ENCODE results near the gene RDH13. TPM values are rescaled to one million over a fixed set of nuclear protein-coding genes. Genes with fewer than 3 reads are reported as not detected.

Gene RDH13
- total RNA-seq, 1 experiment from 2014 or later = 31.1 TPM

DNA sequence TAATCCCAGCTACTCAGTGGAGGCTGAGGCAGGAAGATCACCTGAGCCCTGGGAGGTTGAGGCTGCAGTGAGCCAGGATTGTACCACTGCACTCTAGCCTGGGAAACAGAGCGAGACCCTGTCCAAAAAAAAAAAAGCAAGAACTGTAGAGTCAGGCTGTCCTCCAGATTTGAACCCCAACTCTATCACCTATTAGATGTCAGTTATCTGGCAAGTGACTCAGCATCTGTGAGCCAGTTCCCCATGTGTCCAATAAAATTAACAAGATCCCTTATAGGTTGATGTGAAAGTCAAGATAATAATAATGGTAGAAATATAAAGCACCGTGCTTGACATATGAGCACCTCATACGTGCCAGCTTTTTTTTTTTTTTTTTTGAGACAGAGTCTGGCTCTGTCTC is 46.9 kb downstream of the RDH13 start:
- no peaks in the 10 kb centered on the region for H4K20me1 ChIP-seq (ENCODE audit: insufficient read depth)
- RAD21 ChIA-PET (ENCODE audit: low non-redundant PET in 1 of 2, low total read pairs in 2 of 2, uncharacterized antibody in 2 of 2, unreplicated experiment in 2 of 2) = no interaction called here
- no peak for TF ChIP-seq TCF7L2 (IDR thresholded peaks at IDR 0.05; ENCODE audit: borderline replicate concordance, extremely low read depth, insufficient read depth, insufficient read length)
- TF ChIP-seq, protein P1, sequence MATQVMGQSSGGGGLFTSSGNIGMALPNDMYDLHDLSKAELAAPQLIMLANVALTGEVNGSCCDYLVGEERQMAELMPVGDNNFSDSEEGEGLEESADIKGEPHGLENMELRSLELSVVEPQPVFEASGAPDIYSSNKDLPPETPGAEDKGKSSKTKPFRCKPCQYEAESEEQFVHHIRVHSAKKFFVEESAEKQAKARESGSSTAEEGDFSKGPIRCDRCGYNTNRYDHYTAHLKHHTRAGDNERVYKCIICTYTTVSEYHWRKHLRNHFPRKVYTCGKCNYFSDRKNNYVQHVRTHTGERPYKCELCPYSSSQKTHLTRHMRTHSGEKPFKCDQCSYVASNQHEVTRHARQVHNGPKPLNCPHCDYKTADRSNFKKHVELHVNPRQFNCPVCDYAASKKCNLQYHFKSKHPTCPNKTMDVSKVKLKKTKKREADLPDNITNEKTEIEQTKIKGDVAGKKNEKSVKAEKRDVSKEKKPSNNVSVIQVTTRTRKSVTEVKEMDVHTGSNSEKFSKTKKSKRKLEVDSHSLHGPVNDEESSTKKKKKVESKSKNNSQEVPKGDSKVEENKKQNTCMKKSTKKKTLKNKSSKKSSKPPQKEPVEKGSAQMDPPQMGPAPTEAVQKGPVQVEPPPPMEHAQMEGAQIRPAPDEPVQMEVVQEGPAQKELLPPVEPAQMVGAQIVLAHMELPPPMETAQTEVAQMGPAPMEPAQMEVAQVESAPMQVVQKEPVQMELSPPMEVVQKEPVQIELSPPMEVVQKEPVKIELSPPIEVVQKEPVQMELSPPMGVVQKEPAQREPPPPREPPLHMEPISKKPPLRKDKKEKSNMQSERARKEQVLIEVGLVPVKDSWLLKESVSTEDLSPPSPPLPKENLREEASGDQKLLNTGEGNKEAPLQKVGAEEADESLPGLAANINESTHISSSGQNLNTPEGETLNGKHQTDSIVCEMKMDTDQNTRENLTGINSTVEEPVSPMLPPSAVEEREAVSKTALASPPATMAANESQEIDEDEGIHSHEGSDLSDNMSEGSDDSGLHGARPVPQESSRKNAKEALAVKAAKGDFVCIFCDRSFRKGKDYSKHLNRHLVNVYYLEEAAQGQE (IDR thresholded peaks at IDR 0.05; ENCODE audit: low read depth) = no peak
- TF ChIP-seq, protein P2, sequence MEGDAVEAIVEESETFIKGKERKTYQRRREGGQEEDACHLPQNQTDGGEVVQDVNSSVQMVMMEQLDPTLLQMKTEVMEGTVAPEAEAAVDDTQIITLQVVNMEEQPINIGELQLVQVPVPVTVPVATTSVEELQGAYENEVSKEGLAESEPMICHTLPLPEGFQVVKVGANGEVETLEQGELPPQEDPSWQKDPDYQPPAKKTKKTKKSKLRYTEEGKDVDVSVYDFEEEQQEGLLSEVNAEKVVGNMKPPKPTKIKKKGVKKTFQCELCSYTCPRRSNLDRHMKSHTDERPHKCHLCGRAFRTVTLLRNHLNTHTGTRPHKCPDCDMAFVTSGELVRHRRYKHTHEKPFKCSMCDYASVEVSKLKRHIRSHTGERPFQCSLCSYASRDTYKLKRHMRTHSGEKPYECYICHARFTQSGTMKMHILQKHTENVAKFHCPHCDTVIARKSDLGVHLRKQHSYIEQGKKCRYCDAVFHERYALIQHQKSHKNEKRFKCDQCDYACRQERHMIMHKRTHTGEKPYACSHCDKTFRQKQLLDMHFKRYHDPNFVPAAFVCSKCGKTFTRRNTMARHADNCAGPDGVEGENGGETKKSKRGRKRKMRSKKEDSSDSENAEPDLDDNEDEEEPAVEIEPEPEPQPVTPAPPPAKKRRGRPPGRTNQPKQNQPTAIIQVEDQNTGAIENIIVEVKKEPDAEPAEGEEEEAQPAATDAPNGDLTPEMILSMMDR (IDR thresholded peaks at IDR 0.05 in 2 of 3, conservative IDR thresholded peaks at IDR 0.05 in 1 of 3; ENCODE audit: borderline replicate concordance in 1 of 3, insufficient read depth in 1 of 3, low read depth in 2 of 3, low read length in 2 of 3) = no peak
- no peak for TF ChIP-seq EZH2 (IDR thresholded peaks at IDR 0.05)
- no peak for TF ChIP-seq POLR2AphosphoS5 (IDR thresholded peaks at IDR 0.05; ENCODE audit: low read depth, low read length)
- TF ChIP-seq ZNF274 (IDR thresholded peaks at IDR 0.05; ENCODE audit: low read depth, low read length) = no peak
- TF ChIP-seq, protein P3, sequence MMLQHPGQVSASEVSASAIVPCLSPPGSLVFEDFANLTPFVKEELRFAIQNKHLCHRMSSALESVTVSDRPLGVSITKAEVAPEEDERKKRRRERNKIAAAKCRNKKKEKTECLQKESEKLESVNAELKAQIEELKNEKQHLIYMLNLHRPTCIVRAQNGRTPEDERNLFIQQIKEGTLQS (IDR thresholded peaks at IDR 0.05) = no peak
- no peak for TF ChIP-seq EGR1 (IDR thresholded peaks at IDR 0.05; ENCODE audit: low read depth)
- TF ChIP-seq EZH2phosphoT487 (IDR thresholded peaks at IDR 0.05; ENCODE audit: borderline replicate concordance) = no peak
- TF ChIP-seq SIN3A (IDR thresholded peaks at IDR 0.05; ENCODE audit: low read depth) = no peak
- no peak for TF ChIP-seq YY1 (IDR thresholded peaks at IDR 0.05; ENCODE audit: extremely low read depth, insufficient replicate concordance, low read depth, low read length)
- TF ChIP-seq, protein P4, sequence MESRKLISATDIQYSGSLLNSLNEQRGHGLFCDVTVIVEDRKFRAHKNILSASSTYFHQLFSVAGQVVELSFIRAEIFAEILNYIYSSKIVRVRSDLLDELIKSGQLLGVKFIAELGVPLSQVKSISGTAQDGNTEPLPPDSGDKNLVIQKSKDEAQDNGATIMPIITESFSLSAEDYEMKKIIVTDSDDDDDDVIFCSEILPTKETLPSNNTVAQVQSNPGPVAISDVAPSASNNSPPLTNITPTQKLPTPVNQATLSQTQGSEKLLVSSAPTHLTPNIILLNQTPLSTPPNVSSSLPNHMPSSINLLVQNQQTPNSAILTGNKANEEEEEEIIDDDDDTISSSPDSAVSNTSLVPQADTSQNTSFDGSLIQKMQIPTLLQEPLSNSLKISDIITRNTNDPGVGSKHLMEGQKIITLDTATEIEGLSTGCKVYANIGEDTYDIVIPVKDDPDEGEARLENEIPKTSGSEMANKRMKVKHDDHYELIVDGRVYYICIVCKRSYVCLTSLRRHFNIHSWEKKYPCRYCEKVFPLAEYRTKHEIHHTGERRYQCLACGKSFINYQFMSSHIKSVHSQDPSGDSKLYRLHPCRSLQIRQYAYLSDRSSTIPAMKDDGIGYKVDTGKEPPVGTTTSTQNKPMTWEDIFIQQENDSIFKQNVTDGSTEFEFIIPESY (IDR thresholded peaks at IDR 0.05; ENCODE audit: extremely low read depth, insufficient replicate concordance, low read length) = no peak
- no peak for TF ChIP-seq POLR2A (IDR thresholded peaks at IDR 0.05; ENCODE audit: borderline replicate concordance, extremely low read depth, insufficient read depth, insufficient read length)
- TF ChIP-seq JUND (IDR thresholded peaks at IDR 0.05) = no peak
- no peak for TF ChIP-seq FOSL1 (IDR thresholded peaks at IDR 0.05; ENCODE audit: low read depth)
- no peak for TF ChIP-seq RAD21 (IDR thresholded peaks at IDR 0.05; ENCODE audit: low read depth)
- no peak for TF ChIP-seq CEBPB (IDR thresholded peaks at IDR 0.05; ENCODE audit: low read depth)
- no peak for TF ChIP-seq SP1 (IDR thresholded peaks at IDR 0.05; ENCODE audit: low read depth)
- POLR2A ChIA-PET = no interaction called here
- no peak for DNase-seq (ENCODE audit: low read depth, low spot score)
- H3K27ac ChIP-seq (ENCODE audit: low read depth, low read length) = no peak overlapping the region
- H3K9ac ChIP-seq (ENCODE audit: low read length) = no peak overlapping the region
- no peaks in the 10 kb centered on the region for H3K9me2 ChIP-seq (ENCODE audit: insufficient read depth)
- no peak overlapping the region for H2AFZ ChIP-seq (ENCODE audit: low read depth, low read length, poor library complexity, severe bottlenecking)
- no peak for ATAC-seq
- intact Hi-C loops (cut with micrococcal nuclease) = no loop called here
- H3K27me3 ChIP-seq (ENCODE audit: insufficient read depth, low read length) = no peaks in the 10 kb centered on the region
- no peaks in the 10 kb centered on the region for H3K9me3 ChIP-seq (ENCODE audit: control insufficient read depth in 1 of 2, insufficient read depth in 1 of 2, low read depth in 1 of 2, low read length in 2 of 2)
- CTCF ChIA-PET = no interaction called here
- H3K4me2 ChIP-seq (ENCODE audit: low read length) = no peak overlapping the region
- no peak overlapping the region for H3K4me3 ChIP-seq (replicated peaks in 1 of 2; ENCODE audit: low read depth in 1 of 2, low read length in 2 of 2)
- BruUV-seq (replicated peaks) = no TSS peak
- peaks cover 78% of the 10 kb centered on the region for H3K79me2 ChIP-seq (ENCODE audit: insufficient read depth, low read length)
- no peaks in the 10 kb centered on the region for H3K4me1 ChIP-seq (ENCODE audit: control insufficient read depth in 1 of 2, insufficient read depth in 2 of 2, low read length in 2 of 2)
- 0 out of 4 replicates have a peak, but pooled peaks cover 0 to 6% of the 10 kb centered on the region in 2 experiments for H3K36me3 ChIP-seq (ENCODE audit: control insufficient read depth in 1 of 2, insufficient read depth in 2 of 2, low read length in 2 of 2)

All from HCT116 (cell line).